GM12875 (cell line): ENCODE measurements around the gene DAGLB.

Experiments used
- H3K4me3 ChIP-seq: one replicate; pipeline ENCODE4 v1.5.1; 2011; ENCODE audit warnings: low read depth, low read length, control low read depth
- CTCF ChIP-seq: IDR thresholded peaks from 2 replicates; pipeline ENCODE4 v1.5.1; 2011; ENCODE audit warnings: low read depth, mild to moderate bottlenecking, control low read depth, inconsistent platforms, low read length, moderate library complexity, borderline replicate concordance; ENCODE audit not compliant: insufficient read depth

The DAGLB gene

GRCh38 chr7:6430974-6431373, 16.8 kb downstream of the DAGLB start:
- H3K4me3 ChIP-seq, result no peak overlapping the region
- TF ChIP-seq CTCF, result no peak

- H3K4me3 ChIP-seq, result no peak overlapping the region
- peak; percentile 18; the same call in 1 of the 2 replicates for TF ChIP-seq CTCF
Observed at GRCh38 chr7:6430271-6430940, 17.3 kb downstream of the DAGLB start.

GRCh38 chr7:6425948-6426347, 21.8 kb downstream of the DAGLB start:
- no peak overlapping the region for H3K4me3 ChIP-seq
- no peak for TF ChIP-seq CTCF

- TF ChIP-seq CTCF, result no peak
- H3K4me3 ChIP-seq, result no peak overlapping the region
Observed at GRCh38 chr7:6423942-6424701, 23.6 kb downstream of the DAGLB start.

- TF ChIP-seq CTCF, result no peak
- no peak overlapping the region for H3K4me3 ChIP-seq
Observed at GRCh38 chr7:6422926-6423632, 24.7 kb downstream of the DAGLB start.

GRCh38 chr7:6422095-6422494, 25.7 kb downstream of the DAGLB start:
- no peak overlapping the region for H3K4me3 ChIP-seq
- no peak for TF ChIP-seq CTCF
